HUDEP-2 (cell line): ENCODE results near the gene EPB41L1.
"Not testable (repeated sequence)": the region's sequence is repeated elsewhere in the genome, so short reads cannot be mapped to it uniquely, and the experiment has no call there.

ENCODE experiments used
- DNase-seq, 76 experiments: peaks; one replicate each; lab custom pipeline; 2025; ENCODE audit not compliant: unreplicated experiment in 76 of 76; lab: John Stamatoyannopoulos, UW

The EPB41L1 gene

DNA sequence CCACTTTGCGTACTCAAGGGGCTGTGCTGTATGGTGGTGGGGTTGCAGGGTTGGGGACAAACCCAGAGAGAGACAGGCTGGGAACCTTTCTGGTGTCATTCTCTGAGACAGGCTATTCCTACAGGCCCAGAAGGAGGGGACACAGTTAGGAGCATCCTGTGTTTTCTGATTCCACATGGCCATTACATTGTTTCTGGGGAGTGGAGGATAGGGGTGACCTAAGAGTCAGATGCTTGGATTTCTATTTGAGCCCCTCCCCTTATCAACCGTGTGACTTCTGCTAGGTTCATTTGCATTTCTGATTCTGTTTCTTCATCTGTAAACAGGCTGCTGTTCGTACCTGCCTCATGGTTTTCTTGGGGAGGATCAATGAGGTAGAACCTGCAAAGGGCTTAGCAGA lies 29.4 kb upstream of the EPB41L1 start:
- no peak for DNase-seq

DNA sequence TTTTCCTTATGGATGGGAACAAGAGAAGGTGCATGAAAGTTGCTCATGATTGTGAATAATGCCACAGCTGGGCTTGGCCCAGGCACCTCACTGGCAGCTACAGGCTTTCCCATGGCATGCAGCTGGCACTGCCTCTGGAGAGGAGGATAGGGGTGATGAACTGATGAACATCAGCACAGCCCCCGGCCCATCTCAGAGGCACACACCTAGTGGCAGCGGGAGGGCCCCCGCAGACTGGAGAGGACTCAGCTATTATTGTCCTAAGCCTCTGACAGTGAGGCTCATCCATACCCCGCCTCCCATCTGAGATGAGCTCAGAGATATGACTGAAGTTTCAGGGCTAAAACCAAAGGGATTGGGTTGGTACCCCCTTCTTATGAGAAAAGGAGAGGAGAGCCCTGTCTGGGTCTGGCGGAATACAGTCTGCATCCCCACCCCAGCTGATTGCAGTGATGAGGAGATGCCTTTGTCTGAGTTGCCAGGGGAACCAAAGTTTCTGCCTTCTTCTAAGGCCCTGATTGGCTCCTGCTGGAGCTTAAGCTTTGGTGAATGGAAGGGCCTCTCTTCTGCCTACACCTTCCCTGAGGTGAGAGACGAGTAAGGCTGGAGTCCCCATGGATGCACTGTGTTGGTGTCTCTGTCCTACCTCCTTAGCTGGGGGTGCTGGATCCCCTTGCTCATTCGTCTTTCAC lies 27.6 kb upstream of the EPB41L1 start:
- DNase-seq: no peak

DNA sequence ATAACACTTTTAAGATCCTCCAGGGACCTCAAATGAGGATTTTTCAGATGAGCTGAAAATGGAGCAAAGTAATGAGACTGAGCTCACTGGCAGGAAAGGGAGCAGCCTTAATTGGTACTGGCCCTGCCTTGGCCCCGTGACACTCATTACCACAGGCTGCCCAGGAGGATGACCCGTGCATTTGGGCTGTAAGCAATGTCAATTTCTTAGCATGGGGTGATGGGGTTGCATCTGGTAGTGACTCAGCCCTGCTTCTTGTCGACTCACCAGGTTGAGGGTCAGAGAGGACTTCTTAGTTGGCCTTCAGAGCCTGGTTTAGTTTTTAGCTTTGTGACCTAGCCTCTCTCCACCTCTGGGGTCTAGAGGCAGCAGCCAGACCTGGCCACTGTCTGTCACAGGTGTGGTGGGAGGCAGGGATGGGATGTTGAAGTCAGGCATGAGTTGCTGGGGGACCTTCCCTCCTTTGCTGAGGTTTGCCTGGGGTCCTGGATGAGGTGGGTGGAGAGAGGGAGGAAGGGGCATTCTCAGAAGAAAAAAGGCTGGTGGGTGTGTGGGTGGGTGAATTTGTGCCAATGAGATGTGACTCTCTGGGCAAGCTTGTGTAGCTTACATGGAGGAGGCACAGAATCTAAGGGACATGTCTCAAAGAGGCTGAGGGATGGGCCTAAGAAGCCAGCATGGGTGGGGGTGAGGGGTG lies 25.9 kb upstream of the EPB41L1 start:
- DNase-seq: no peak

DNA sequence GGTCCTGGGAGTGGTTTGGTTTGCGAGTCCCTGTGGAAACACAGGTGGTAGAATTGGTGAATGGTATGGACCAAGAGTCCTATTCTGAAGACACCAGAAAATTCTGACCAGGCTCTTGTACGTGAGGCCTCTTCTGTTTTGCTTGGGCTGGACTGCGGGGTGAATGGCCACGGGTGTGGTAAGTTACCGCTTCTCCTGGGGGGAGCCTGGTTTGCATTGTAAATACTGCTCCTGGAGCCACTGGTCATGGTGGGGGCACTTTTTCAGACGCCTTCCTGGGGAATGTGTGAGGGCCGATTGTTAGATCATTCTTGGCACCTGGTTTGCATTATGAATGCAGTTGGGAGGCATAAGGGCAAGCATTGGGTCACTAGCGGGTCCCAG lies 25.4 kb upstream of the EPB41L1 start:
- DNase-seq: no peak

DNA sequence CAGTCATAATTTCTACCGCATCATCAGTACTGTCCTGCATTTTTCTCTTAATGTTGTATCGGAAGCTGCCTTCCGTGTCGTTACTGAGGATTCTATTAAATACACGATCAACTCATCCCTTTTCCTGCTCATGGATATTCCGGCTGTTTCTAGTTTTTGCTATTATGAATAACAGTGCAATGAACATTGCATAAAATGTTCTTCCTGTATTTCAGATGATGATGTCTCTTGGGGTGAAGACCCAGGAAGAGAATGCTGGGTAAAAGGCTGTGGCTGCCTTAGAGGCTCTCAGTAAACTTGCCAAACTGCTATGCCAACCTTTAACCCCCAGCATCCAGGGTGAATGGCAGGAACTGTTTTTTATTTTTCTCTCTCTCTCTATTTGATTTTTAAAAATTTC lies 24.1 kb upstream of the EPB41L1 start:
- no peak for DNase-seq

DNA sequence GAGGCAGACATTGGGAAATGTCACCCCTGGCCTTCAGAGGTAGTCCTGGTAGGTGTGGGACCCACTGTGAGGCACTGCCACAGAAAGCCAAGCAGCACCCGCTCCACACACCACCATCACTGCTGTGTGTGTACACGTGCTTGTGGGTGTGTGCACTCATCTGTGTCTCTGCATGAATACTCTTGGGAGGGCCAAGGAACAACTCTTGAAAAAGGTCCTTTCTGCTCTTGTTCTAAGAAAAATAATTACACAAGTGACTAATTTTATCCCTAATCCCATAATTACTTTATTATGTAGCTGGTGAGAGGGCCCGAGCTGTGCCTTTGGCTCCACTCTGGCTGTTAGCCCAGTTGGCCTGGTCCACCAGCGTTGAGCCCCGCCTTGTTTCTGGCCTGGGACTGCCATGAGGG lies 21.7 kb upstream of the EPB41L1 start:
- no peak for DNase-seq

DNA sequence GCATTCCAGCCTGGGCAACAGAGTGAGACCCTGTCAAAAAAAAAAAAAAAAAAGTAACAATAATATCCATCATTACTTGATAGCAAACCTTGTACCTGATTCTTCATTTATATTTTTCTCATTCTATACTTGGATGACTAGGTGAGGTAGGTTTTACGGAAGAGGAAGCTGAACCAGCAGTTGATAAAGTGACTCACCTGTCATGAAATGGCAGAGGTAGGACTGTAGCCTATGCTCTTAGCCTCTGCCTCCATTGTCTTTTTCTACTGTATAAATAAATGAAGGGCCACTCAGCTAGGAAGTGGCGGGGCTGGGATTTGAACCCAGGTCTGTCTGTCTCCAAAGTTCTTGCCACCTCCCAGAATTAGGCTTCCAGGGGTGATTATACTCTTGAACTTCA lies 20.7 kb upstream of the EPB41L1 start:
- no peak for DNase-seq

DNA sequence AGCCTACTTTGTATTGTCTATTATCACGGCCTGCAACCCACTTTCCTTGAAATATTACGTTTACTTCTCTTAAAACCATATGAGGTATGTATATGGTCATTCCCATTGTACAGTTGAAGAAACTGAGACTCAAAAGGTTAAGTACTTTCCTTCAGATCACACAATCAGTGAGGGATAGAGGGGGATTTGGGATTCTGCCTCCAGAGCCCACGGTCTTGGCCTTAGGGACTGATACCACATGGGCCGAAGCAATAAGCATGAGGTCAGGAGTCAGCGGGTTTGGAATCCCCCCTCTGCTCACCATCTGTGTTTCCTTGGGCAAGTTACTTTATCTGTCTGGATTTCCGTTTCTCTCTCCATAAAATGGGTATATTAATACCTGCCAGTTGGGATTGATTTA lies 19.4 kb upstream of the EPB41L1 start:
- DNase-seq: no peak

DNA sequence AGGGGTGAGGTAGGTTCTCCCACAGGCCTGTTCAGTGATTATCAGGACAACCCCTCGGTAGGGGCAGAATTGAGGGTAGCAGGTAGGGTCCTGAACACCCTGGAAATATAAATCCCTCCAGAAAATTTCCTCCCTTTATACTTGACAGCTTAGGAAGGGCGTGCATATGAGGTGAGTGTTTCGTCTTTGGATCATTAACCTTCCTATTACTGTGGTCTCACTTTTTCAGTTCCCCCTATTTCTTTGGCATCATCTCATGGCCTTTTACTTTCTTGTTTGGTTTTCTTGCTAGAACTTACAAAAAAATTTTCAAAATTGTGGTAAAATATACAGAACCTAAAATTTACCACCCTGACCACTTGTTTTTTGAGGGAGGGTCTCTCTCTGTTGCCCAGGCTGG lies 18.7 kb upstream of the EPB41L1 start:
- no peak for DNase-seq

DNA sequence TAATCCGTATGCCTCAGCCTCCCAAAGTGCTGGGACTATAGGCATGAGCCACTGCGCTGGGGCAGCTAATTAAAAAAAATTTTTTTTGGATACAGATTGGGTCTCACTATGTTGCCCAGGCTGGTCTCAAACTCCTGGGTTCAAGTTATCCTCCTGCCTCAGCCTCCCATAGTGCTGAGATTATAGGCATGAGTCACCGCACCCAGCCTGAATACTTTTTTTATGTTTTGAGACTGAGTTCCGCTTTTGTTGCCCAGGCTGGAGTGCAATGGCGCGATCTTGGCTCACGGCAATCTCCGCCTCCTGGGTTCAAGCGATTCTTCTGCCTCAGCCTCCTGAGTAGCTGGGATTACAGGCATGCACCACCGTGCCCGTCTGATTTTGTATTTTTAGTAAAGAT lies 17.2 kb upstream of the EPB41L1 start:
- DNase-seq: not testable (repeated sequence)

DNA sequence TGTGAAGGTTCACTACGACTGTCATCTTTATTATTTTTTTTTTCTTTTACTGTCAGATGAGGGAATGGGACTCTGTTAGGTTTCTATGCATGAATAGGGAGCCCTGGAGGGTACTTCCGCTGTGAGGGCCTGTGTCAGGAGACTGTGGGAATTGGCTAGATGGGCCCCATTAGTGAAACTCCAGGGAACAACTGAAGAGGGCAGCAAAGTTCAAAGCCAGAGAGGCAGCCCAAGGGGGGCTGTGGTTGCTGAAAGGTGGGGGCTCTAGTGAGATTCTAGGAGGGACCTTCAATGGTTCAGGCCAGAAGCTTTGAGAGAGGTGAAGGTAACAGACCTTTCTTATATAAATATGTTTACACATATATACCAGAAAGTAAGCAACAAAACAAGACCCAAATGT lies 13.2 kb upstream of the EPB41L1 start:
- DNase-seq: no peak

DNA sequence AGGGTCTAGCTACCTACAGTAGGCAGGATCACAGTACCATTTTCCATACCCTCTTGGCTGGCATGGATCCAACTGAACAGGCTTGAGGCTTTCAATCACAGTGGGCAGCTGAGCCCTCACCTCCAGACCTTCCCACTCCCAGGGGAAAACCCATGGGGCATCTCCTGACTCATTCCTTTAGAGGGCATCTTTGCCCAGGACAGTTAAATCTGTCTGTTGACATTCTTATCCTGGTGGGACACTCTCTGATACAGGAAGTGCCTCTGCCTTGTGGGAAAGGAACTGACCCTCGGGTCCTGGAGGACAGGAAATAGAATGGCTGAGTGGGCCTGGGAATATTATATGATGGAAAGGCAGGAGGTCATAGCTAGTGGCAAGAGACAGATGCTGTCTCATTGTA lies 10.2 kb upstream of the EPB41L1 start:
- DNase-seq: no peak

DNA sequence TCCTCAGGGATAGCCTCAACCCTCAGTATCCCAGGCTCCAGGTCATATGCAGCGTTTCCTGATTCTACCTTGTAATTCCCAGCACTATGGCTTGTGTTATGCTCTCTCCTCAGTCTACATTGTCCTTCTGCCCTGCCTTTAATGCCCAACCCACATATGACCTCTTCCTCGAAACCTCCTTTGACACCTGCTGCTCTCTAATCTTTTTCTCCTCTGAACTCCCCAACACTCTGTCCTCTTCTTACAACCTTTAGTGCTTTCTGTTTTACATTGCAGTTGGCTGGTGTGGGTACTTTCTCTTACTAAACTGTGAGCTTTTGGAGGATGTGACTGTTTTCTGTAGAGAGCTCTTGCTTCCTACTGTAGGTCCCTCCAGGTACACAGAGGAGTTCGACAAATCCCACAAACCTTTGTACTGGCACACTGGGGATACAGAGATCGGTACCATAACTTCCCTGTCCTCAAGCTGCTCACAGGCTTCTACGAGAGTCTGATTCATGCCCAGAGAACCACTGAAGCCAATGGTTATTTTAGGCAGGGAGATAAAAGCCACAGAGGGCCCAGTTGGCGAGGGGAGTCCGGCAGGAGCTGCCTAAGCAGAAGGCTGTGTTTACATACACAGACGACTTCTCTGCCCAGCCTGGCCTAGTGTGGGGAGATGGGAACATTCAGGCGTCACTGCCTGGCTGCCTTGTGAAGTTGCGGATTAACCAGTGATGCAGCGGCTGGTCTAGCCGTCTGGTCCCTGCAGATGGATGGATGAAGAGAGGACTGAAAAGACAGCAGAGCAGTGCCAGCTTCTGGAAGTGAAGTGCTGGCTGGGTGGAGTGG lies 8.4 kb upstream of the EPB41L1 start:
- no peak for DNase-seq

DNA sequence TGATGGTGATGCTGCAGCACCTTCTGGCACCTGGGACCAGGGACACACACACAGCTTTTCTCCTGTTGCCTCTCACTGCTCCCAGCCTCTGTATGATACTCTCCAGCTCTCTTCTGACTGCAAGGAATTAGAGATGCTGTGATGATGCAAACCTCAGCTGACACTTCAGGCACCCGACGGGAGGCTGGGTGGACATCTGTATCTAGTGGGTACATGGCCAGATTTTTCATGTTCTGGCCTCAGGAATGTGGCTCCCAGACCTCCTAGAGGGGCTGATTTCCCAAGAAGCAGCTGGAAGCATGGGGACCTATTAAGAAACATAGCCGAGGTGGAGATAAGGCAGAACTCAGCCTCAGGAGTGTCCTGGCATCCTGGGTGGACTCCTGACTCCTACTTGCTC lies 6.8 kb upstream of the EPB41L1 start:
- DNase-seq: no peak

DNA sequence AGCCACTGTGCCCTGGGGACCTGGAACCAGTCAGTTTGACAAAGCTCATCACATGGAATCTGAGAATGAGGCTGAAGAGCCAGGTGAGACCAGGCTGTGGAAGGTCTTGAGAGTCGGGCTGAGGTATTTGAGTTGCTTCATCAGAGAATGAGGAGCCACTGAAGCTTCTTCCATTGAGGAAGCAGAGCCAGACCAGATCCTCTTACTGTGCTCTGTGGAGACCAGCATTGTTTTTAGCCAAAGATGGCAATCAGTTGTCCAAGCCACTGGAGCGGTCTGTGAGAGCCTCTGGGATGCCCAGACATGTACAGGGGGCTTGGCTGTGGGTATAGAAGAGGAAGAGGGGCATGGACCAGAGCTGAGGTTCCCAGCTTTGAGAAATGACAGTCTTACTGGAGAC lies 6.1 kb upstream of the EPB41L1 start:
- DNase-seq: no peak

DNA sequence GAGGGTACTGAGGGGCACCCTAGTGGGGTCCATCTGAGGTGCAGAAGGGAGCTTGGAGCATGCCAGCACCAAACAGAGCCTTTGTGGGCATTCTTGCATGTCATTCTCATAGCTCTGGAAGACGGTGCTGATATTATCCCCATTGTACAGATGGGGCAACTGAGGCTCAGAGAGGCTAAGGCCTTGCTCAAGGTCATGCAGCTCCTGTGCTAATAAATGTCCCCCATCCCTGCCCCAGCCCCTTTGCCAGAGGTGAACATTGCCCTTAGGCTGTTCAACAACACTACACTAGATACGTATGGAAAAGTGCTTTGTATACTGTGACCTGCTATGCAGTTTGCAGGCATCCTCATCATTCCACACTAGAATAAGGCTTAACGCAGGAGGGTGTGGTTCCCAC lies 5.5 kb upstream of the EPB41L1 start:
- no peak for DNase-seq

DNA sequence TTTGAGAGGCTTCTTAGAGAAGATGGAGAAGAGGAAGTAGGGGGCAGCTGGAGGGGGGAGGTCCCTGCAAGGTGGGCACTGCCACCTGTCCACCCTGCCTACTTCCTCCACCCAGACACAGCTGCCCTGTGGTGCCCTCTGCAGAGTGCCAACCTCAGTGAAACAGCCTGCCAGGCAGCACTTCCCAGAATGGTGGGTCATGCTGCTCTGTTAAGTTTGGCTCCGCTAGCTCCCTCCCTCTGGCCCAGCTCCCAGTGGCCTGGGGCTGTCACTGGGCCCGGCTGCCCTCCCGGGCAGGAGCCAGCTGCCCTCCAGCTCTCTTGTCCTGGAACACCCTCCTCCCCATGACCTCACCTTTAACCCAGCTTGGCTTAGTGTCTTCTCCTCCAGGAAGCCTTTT lies 5.1 kb upstream of the EPB41L1 start:
- no peak for DNase-seq

DNA sequence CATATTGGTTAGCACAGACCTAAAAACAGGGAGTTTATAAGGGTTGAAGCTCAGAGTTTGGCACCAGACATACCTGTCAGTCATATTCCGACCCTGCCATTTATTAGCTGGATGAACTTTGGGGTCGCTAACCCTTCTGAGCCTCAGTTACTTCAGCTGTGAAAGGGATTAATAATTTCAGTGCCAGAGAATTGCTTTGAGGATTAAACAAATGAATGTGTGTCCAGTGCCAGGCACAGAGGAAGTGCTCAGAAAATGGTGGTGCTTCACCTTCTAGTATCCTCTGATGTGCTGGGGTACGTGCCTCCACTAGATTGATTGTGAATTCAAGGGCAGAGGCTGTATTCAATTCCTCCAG lies 4.1 kb upstream of the EPB41L1 start:
- no peak for DNase-seq

DNA sequence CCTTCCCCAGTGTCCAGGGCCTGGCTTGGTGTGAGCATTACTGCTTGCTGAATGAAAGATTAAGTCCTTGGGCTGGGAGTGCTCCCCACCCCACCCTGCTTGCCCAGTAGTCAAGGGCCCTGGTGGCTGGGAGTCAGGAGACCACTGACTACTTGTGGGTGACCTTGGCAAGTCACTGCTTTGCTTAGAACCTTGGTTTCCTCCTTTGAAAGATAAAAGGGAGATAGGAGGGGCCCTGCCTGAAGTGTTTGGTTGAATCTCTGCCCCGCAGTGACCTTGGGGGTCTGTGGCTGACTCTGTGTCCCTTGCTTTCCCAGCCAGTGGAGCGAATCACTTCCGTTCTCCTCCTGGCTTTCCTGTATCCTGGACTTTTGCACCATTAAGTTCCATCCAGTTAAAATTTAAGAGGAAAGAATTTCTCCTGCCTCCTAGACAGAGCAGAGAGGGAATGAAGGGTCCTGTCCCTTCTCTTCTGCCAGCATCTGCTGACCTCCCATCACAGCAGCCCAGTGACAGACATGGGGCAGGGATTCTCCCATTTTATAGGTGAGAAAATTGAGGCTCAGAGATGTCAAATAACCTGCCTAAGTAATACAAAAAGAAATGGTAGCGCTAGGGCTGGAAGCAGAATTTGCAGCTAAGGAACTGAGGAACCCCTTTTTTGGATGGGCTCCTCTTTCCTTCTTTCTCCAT lies 3.5 kb upstream of the EPB41L1 start:
- no peak for DNase-seq

DNA sequence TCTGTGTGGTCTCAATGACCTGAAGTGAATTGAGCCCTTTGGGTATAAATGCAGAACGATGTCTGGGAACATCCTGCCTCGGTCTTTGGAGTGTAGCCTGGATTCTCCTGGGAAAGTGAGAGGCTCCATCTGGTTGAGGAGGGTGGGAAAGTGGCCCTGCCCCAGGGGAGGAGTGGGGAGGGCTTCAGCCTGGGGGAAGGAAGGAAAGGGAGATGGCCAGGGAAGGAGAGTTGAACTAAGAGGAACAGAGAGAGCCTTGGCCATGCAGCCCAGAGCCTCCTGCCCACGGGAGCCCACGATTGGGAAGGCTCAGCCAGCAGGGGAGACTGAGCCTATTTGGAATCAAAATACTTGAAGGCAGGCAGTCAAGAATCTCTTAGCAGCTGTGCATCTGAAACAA lies 2.3 kb upstream of the EPB41L1 start:
- DNase-seq: no peak

DNA sequence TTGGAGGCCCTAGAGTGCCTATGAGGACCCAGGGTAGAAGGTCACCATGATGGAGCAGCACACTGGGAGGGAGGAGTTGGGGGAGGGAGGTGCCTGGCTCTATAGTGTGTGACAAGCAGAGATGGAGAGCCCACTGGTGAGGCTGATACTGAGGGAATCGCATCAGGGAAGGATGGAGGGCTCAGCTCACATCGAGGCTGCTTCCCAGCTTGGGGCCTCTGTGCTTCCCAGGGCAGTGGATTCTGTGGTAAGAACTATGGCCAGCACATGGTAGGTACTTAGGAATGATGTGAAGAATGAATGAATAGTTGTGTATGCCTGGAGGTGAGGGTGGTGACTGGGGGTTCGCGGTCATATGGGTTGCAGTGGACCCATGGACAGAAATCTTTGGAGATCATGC lies 1.3 kb upstream of the EPB41L1 start:
- no peak for DNase-seq
